DND-41 (cell line): ENCODE data around the gene CNNM2.

Experiments used
- ATAC-seq: fragments of 200-7000 bp; cut with Tn5 transposase; 3 replicates; pipeline ENCODE4 v1.9.1; 2021; ENCODE audit warnings: low read depth; ENCODE audit not compliant: insufficient read depth
- DNase-seq: peaks from one replicate; pipeline ENCODE4 v3.0.0-alpha.2; 2020
- H2AFZ ChIP-seq: 2 replicates; pipeline ENCODE4 v1.6.0; 2012; ENCODE audit warnings: low read depth, low read length
- H3K27ac ChIP-seq: 2 replicates; pipeline ENCODE4 v1.5.1; 2012; ENCODE audit warnings: low read length, inconsistent platforms
- H3K27me3 ChIP-seq: fragments of 200-600 bp; sonication (generic); 2 replicates; pipeline ENCODE4 v1.6.0; 2012; ENCODE audit warnings: low read length, mild to moderate bottlenecking, inconsistent platforms; ENCODE audit not compliant: insufficient read depth, poor library complexity
- H3K36me3 ChIP-seq: 2 replicates; pipeline ENCODE4 v1.5.1; 2012; ENCODE audit warnings: low read length, inconsistent platforms; ENCODE audit not compliant: insufficient read depth
- H3K4me1 ChIP-seq: 2 replicates; pipeline ENCODE4 v1.5.1; 2012; ENCODE audit warnings: mild to moderate bottlenecking, low read length; ENCODE audit not compliant: insufficient read depth
- H3K4me2 ChIP-seq: 2 replicates; pipeline ENCODE4 v1.6.0; 2012; ENCODE audit warnings: mild to moderate bottlenecking, moderate library complexity, low read length, inconsistent platforms; ENCODE audit not compliant: insufficient read depth
- H3K4me3 ChIP-seq, 2 experiments: fragments of 200-600 bp in 1 of 2; shearing (Covaris generic) in 1 of 2; 2 replicates each; pipeline ENCODE4 v1.5.1; 2012 to 2016; ENCODE audit warnings: inconsistent platforms in 2 of 2, low read length in 2 of 2, mild to moderate bottlenecking in 2 of 2, low read depth in 1 of 2, moderate library complexity in 1 of 2
- H3K79me2 ChIP-seq: 2 replicates; pipeline ENCODE4 v1.6.0; 2012; ENCODE audit warnings: low read length, inconsistent platforms; ENCODE audit not compliant: insufficient read depth
- H3K9ac ChIP-seq: 2 replicates; pipeline ENCODE4 v1.6.0; 2012; ENCODE audit warnings: low read depth, mild to moderate bottlenecking, inconsistent platforms, low read length, moderate library complexity
- H3K9me3 ChIP-seq: 2 replicates; pipeline ENCODE4 v1.5.1; 2012; ENCODE audit warnings: low read length, moderate library complexity, mild to moderate bottlenecking, inconsistent platforms; ENCODE audit not compliant: insufficient read depth, severe bottlenecking
- H4K20me1 ChIP-seq: 2 replicates; pipeline ENCODE4 v1.6.0; 2012; ENCODE audit warnings: low read length; ENCODE audit not compliant: insufficient read depth
- CTCF ChIP-seq: IDR thresholded peaks from 2 replicates; pipeline ENCODE4 v1.5.1; 2012; ENCODE audit warnings: borderline replicate concordance, low read length, moderate library complexity, mild to moderate bottlenecking; ENCODE audit not compliant: poor library complexity, severe bottlenecking; ENCODE audit errors: extremely low read depth
- EZH2 ChIP-seq: IDR thresholded peaks from 3 replicates; pipeline ENCODE4 v1.6.1; 2012; ENCODE audit warnings: borderline replicate concordance, low read depth, mild to moderate bottlenecking, moderate library complexity, low read length, inconsistent platforms; ENCODE audit not compliant: severe bottlenecking

CNNM2 gene

DNA sequence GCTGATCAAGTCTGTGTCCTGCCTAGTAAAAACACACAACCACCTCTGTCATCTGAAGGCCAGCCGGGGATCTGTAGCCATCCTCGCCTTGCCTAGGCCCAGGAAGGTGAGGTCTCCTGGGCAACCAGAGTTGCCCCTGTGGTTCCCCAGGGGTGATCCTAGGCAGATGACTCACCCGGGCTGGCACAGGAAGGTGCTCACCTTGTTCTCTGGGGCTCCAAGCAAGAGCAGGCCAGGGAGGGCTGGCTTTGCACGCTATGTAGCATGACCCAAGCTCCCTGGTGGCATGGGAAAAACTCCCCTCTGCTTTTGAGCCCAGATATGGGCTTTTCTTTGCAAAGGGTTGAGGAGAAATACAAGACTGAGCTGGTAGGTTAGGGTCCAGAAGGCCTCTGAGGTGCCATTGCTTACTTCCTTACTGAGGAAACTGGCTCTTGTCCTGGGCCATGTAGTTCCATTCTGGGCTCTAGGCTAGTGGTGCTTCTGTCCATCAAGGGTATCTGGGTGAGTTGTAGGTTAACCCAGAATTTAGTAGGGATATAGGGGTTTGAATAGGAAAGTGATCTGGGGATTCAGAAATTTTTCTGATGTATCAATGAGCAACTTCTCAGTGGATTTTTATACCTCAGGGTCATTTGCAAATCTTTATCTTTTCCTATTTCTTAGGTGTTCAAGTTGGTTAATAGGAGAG is 162.9 kb downstream of the CNNM2 start:
- DNase-seq: no peak
- no peak overlapping the region for H2AFZ ChIP-seq
- TF ChIP-seq CTCF: no peak
- no peak for TF ChIP-seq EZH2
- H3K79me2 ChIP-seq: no peaks in the 10 kb centered on the region
- H3K36me3 ChIP-seq: peaks cover 45% of the 10 kb centered on the region
- ATAC-seq: peak; percentile 41; the same call in 1 of the 3 replicates
- no peak overlapping the region for H3K4me2 ChIP-seq
- H3K4me1 ChIP-seq: no peaks in the 10 kb centered on the region
- no peak overlapping the region for H3K9ac ChIP-seq
- no peaks in the 10 kb centered on the region for H3K9me3 ChIP-seq
- no peak overlapping the region for H3K4me3 ChIP-seq
- no peak overlapping the region for H3K27ac ChIP-seq
- H3K27me3 ChIP-seq: no peaks in the 10 kb centered on the region
- H4K20me1 ChIP-seq: no peaks in the 10 kb centered on the region

GRCh38 chr10:103082683-103083082 is 164.6 kb downstream of the CNNM2 start:
- TF ChIP-seq EZH2 (no peak), CTCF (no peak)
- H3K4me2 ChIP-seq: no peak overlapping the region
- H3K79me2 ChIP-seq: no peaks in the 10 kb centered on the region
- DNase-seq (no peak), ATAC-seq (no peak)
- H3K4me1 ChIP-seq: no peaks in the 10 kb centered on the region
- H3K4me3 ChIP-seq: no peak overlapping the region
- H3K27ac ChIP-seq: no peak overlapping the region
- no peaks in the 10 kb centered on the region for H3K9me3 ChIP-seq
- H3K27me3 ChIP-seq: no peaks in the 10 kb centered on the region
- H3K9ac ChIP-seq: no peak overlapping the region
- H4K20me1 ChIP-seq: no peaks in the 10 kb centered on the region
- no peak overlapping the region for H2AFZ ChIP-seq
- H3K36me3 ChIP-seq: peaks cover 53% of the 10 kb centered on the region

GRCh38 chr10:103083266-103083976 is 165.3 kb downstream of the CNNM2 start:
- no peaks in the 10 kb centered on the region for H3K4me1 ChIP-seq
- ATAC-seq (no peak), DNase-seq (no peak)
- no peaks in the 10 kb centered on the region for H3K9me3 ChIP-seq
- no peaks in the 10 kb centered on the region for H3K27me3 ChIP-seq
- H3K4me3 ChIP-seq: no peak overlapping the region
- H4K20me1 ChIP-seq: no peaks in the 10 kb centered on the region
- no peak overlapping the region for H3K4me2 ChIP-seq
- H3K27ac ChIP-seq: no peak overlapping the region
- H3K79me2 ChIP-seq: no peaks in the 10 kb centered on the region
- no peak overlapping the region for H3K9ac ChIP-seq
- no peak for TF ChIP-seq CTCF
- no peak for TF ChIP-seq EZH2
- H2AFZ ChIP-seq: no peak overlapping the region
- H3K36me3 ChIP-seq: peaks cover 60% of the 10 kb centered on the region
